ENCODE measurements around the gene STIM2. TPM values are rescaled to one million over a fixed set of nuclear protein-coding genes. Genes with fewer than 3 reads are reported as not detected.

Gene STIM2
- polyA plus RNA-seq, 3 donors = 8.6 to 16.5 (median 8.8) TPM

GRCh38 chr4:26991057-26991456 lies 130.4 kb downstream of the STIM2 start:
- no peak overlapping the region for H3K27ac Mint-ChIP-seq
- no peak overlapping the region for H3K4me3 Mint-ChIP-seq
- peaks cover 13 to 15% of the 10 kb centered on the region in 2 donors for H3K36me3 Mint-ChIP-seq
- no peak for DNase-seq
- no peak for TF ChIP-seq CTCF (IDR thresholded peaks at IDR 0.05)
- no peak overlapping the region for H3K27ac ChIP-seq (ENCODE audit: low read depth in 1 of 2, low read length in 2 of 2)
- peaks cover 0 to 2% (median 0%) of the 10 kb centered on the region in 7 donors for H3K9me3 Mint-ChIP-seq
- 100% methylated on average over 1 of the region's 3 CpGs for whole genome bisulfite sequencing (ENCODE audit: insufficient coverage)
- H3K9me3 ChIP-seq (replicated peaks in 1 of 2; ENCODE audit: control insufficient read depth in 1 of 2, insufficient read depth in 1 of 2, low read length in 2 of 2) = no peaks in the 10 kb centered on the region
- H3K4me2 ChIP-seq (replicated peaks; ENCODE audit: extremely low read depth, low read length, poor library complexity, severe bottlenecking) = no peak overlapping the region
- H3K27me3 ChIP-seq (ENCODE audit: control insufficient read depth in 2 of 2, insufficient read depth in 2 of 2, low read length in 2 of 2) = no peaks in the 10 kb centered on the region
- peaks cover 7% of the 10 kb centered on the region for H3K4me1 Mint-ChIP-seq
- no peaks in the 10 kb centered on the region for H3K27me3 Mint-ChIP-seq (ENCODE audit: low read depth in 3 of 3)
- no peaks in the 10 kb centered on the region for H3K79me2 ChIP-seq (ENCODE audit: insufficient read depth, low read length)
- no peak overlapping the region for H3K4me3 ChIP-seq (replicated peaks in 1 of 3; ENCODE audit: low read depth in 2 of 3, low read length in 3 of 3)
- H3K36me3 ChIP-seq (replicated peaks in 1 of 2; ENCODE audit: control insufficient read depth in 1 of 2, insufficient read depth in 2 of 2, low read length in 2 of 2) = peaks cover 0 to 10% of the 10 kb centered on the region in 2 donors
- peaks cover 5 to 10% of the 10 kb centered on the region in 2 donors for H3K4me1 ChIP-seq (ENCODE audit: control insufficient read depth in 1 of 2, insufficient read depth in 2 of 2, low read length in 2 of 2)
- no peak overlapping the region for H3K9ac ChIP-seq (ENCODE audit: insufficient read depth, low read length, poor library complexity, severe bottlenecking)
- H2AFZ ChIP-seq (ENCODE audit: insufficient read depth, low read depth, low read length, poor library complexity, severe bottlenecking) = no peak overlapping the region
- H4K20me1 ChIP-seq (ENCODE audit: insufficient read depth, low read length) = peaks cover 4% of the 10 kb centered on the region
- intact Hi-C loops (cut with micrococcal nuclease) = no loop called here

GRCh38 chr4:26992657-26993361 lies 132.2 kb downstream of the STIM2 start:
- H3K4me1 Mint-ChIP-seq = no peaks in the 10 kb centered on the region
- H3K4me1 ChIP-seq (ENCODE audit: control insufficient read depth in 1 of 2, insufficient read depth in 2 of 2, low read length in 2 of 2) = peaks cover 5 to 10% of the 10 kb centered on the region in 2 donors
- H3K79me2 ChIP-seq (ENCODE audit: insufficient read depth, low read length) = no peaks in the 10 kb centered on the region
- no peak overlapping the region for H3K4me3 ChIP-seq (replicated peaks in 1 of 3; ENCODE audit: low read depth in 2 of 3, low read length in 3 of 3)
- H3K4me2 ChIP-seq (replicated peaks; ENCODE audit: extremely low read depth, low read length, poor library complexity, severe bottlenecking) = no peak overlapping the region
- H3K9ac ChIP-seq (ENCODE audit: insufficient read depth, low read length, poor library complexity, severe bottlenecking) = no peak overlapping the region
- DNase-seq = peak; percentile 23 to 39 (median 24)
- no peaks in the 10 kb centered on the region for H3K27me3 ChIP-seq (ENCODE audit: control insufficient read depth in 2 of 2, insufficient read depth in 2 of 2, low read length in 2 of 2)
- no peaks in the 10 kb centered on the region for H4K20me1 ChIP-seq (ENCODE audit: insufficient read depth, low read length)
- TF ChIP-seq CTCF (IDR thresholded peaks at IDR 0.05) = no peak
- no peaks in the 10 kb centered on the region for H3K27me3 Mint-ChIP-seq (ENCODE audit: low read depth in 3 of 3)
- no peaks in the 10 kb centered on the region for H3K9me3 ChIP-seq (replicated peaks in 1 of 2; ENCODE audit: control insufficient read depth in 1 of 2, insufficient read depth in 1 of 2, low read length in 2 of 2)
- no peak overlapping the region for H2AFZ ChIP-seq (ENCODE audit: insufficient read depth, low read depth, low read length, poor library complexity, severe bottlenecking)
- H3K27ac ChIP-seq (ENCODE audit: low read depth in 1 of 2, low read length in 2 of 2) = peak overlapping the region in 1 of 2 donors; percentile 7
- intact Hi-C loops (cut with micrococcal nuclease) = no loop called here
- H3K36me3 Mint-ChIP-seq = peaks cover 17 to 18% of the 10 kb centered on the region in 2 donors
- H3K4me3 Mint-ChIP-seq = no peak overlapping the region
- H3K9me3 Mint-ChIP-seq = no peaks in the 10 kb centered on the region
- 71% methylated on average over 1 of the region's 3 CpGs for WGBS (ENCODE audit: insufficient coverage)
- H3K27ac Mint-ChIP-seq = no peak overlapping the region
- H3K36me3 ChIP-seq (replicated peaks in 1 of 2; ENCODE audit: control insufficient read depth in 1 of 2, insufficient read depth in 2 of 2, low read length in 2 of 2) = peaks cover 3 to 18% of the 10 kb centered on the region in 2 donors
